GM10847 (cell line): ENCODE measurements around the gene TMEM200B.

Experiments
- POLR2A ChIP-seq: IDR thresholded peaks from 2 replicates; pipeline ENCODE4 v1.6.1; 2011; ENCODE audit not compliant: insufficient read length; ENCODE audit errors: extremely low read depth

The TMEM200B gene

DNA sequence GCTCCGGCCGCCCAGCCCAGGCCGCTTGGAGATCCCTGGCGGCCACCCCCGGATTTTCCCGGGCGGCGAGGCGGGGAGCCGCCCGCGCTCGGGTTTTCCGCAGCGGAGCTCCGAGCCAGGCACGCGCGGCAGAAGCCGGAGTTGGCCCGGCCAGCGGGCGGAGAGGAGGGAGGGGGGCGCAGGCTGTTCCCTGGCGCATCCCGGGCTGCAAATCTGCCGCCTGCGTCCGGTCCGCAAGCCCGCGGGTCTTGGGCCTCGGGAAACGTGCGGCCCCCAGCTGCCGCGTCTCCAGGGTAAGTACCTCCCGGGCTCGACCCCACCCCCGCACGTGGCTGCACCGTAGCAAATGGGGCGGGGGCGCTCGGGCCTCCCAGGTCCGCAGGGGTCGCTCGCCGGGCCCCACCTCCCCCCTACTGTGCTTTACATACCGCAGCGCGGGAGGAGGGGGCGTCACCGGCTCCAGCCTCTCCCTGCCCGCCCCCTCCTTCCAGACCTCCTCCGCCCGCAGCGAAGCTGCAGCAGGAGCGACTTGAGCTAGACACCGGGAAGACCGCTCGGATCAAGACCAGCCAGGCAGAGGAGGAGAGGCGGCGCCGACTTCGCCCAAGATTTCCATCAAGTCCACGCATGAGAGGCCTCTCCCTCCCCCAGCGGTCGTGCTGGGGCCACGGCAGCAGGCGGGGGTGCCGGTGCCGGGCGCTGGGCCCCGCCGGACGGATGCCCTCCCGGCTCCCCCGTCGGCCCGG lies 1.6 kb downstream of the TMEM200B start:
- TF ChIP-seq POLR2A, result no peak

- no peak for TF ChIP-seq POLR2A
Measured at GRCh38 chr1:29121516-29121935, 2.2 kb downstream of the TMEM200B start.

DNA sequence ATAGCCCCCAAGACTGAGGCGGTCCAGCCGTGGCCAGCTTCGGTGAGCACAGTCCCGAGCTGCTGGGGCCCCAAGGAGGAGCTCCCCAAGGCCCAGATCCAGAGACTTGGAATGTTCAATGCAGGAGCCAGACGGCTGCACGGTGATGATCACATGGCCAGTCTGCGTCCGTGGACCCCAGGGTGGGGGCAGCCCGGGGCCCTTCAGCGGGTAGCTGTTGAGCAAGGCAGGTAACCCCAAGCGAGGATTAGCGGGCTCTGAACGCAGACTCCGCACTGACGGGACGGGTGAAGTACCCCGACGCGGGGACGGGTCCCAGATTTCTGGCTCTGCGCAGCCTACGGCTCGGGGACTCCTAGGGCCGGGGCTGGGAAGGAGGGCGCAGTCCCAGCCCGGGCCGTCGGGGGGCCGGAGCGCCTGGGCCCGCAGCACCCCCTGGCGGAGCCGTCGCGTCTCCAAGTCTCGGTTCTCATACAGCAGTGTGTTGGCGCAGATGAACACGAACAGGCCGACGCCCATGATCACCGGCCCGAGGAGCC lies 2.7 kb downstream of the TMEM200B start:
- TF ChIP-seq POLR2A, result no peak

DNA sequence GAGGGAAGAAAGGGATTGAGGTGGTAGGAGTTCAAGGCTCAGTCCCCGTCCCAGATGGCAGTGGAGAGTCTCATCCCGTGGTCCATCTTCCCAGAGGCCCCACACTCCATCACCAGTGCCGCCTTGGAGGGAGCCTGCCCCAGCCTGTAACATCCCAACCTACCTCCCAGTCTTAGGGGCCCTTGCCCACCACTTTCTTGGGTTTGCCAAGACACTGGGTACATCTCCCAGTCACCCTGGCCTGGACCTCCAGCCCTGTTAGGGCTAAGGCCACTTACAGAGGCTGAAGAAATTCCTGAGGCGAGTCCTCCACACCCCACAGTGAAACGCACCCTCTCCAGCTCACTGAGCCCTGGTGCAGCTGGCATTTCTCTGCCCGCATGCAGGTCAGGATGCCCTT lies 3.3 kb downstream of the TMEM200B start:
- TF ChIP-seq POLR2A, result no peak

DNA sequence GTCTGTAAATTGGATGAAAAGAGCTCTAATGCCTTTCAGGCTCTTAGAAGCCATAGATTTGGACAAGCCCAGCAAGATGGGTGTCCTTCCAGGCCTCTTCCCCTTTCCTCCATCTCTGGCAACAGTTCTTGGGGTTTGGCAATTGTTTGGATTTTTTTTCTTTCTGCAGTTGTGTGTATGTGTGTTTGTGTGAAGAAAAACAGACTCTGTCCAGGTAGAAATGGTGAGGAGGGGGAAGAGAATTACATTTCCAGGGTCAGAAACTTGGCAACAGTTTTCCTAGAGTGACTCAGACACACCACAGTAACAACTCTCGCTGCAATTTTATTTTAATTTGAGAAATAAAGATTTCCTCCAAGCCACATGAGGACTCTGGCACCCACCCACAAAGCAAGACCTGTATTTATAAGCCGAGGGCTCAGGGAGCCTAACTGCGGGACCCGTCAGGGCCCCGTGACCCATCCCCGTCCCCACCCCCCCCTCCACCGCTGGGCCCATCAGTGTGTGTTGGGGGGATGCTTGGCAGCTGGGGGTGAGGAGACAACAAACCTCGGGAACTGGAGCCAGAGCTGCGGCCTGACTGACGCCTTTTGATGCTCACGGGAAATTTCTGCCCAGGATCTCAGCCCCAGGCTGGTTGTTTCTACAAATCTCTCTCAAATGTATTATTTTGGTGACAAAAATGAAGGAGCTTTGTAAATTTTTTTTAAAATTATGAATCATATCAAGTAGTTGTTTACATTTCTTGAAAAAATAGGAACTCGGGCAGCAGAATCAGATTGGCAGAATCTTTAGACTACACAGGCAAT lies 4.4 kb downstream of the TMEM200B start:
- TF ChIP-seq POLR2A, result no peak

DNA sequence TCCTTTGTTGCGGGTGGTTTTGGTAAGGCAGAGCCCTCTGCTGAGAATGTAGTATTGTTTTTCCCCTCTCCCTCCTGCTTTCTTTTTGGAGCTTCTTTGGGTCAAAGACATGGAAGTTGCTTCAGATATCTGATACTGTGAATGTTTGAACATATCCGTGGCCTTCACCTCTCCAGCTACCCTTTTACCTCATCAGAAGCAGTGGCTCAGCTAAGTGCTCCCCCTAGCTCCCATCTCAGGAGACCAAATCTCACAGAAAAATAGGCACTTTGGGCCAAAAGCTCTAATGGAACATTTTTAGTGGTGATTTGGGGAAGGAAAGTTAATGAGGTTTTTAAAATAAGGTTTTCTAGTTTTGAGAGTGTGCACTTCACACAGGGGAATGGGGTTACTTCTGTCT lies 6.3 kb downstream of the TMEM200B start:
- no peak for TF ChIP-seq POLR2A

DNA sequence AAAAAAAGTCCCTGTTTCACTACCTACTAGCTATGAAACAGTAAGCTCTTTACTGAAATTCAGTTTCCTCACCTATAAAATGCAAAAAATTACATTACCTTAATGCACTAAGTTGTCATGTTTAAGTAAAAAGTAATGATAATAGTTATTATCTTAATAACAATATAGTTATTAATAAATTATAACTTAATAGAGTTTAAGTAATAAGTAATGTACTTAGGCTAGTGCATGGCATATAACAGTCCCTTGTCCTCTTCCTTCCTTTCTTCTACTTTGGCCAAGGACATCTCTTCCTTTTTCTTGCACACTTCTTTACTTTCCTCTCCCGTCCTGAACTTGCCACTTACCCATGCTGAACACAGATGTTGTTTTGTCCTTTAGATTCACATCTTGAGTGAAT lies 9.0 kb downstream of the TMEM200B start:
- no peak for TF ChIP-seq POLR2A

- TF ChIP-seq POLR2A, result no peak
Measured at GRCh38 chr1:29113413-29114117, 10.1 kb downstream of the TMEM200B start.

DNA sequence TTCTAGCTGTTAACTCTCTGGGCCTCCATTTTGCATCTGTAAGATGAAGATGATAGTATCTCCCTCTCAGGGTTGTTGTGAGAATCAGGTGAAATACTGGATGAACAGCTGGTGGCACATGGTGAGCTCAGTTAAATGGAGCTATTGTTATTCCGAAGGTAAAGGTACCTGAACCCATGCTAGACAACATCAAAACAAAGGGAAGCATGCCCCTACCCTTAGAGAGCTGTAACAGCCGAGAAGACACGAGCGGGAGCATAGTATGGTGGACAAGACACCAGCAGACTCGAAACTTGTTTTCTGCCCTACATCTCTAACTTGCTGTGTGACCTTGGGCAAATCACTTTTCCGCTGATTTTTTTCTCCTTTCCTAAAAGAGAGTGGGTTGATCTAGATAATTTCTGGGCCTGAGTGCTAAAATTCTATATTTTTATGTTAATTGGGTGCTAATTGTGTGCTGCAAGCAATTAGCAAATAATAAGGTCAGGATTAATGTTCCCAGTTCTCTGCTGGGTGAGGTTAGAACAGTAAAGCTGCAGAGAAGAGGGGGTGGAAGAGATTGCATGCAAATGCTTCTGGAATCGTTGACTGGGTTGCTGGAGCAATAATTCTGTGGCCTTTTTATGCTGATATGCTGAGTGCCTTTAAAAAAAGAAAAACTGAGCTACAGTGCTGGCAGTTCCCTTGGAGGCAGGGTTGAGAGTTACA lies 10.8 kb downstream of the TMEM200B start:
- TF ChIP-seq POLR2A, result no peak

- no peak for TF ChIP-seq POLR2A
Measured at GRCh38 chr1:29105822-29106221, 17.9 kb downstream of the TMEM200B start.

GRCh38 chr1:29100487-29100886 lies 23.2 kb downstream of the TMEM200B start:
- TF ChIP-seq POLR2A, result no peak

- no peak for TF ChIP-seq POLR2A
Measured at GRCh38 chr1:29099286-29099685, 24.4 kb downstream of the TMEM200B start.

DNA sequence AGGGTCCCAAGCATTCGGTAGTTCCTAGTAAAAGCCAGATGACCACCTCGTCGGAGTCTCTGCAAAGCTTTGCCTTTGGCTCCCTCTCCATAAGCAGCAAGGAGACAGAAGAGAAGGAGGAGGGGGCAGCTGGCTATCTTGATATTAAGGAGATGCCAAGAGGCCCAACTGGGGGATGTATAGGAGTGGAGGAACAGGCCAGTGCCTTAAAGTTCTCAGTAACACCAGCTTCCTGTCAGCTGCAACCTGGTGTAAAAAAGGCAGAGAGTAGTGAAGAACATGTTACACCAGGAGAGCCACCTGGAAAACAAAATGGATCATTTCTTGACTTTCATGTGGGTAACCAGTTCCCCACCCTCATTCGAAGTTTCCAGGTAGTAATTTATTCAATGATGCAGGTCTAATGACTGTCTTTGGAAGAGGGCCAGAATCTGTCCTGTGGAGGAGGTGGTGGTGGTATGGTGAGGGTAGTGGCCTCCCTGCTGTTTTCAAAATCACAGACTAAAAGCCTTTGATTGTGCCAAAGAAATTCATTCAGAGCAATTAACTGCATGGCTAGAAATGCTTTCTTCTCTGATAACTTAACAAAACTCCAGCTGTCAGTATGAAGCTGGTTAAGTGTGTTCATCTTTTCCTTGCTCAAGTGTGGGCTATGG lies 27.3 kb downstream of the TMEM200B start:
- no peak for TF ChIP-seq POLR2A

DNA sequence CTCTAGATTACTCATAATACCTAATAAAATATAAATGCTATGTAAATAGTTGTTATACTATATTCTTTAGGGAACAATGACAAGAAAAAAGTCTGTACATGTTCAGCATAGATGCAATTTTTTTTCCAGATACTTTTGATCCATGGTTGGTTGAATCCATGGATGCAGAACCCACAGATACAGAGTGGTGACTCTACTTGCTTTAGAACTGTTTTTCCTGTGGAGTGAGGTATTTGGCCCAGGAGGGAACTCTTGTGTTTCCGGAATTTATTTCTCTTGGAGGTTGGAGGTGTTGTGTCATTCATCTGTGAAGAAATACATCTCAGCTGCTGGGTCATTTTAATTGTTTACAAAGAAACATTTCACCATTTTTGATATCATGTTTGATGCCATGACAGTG lies 28.7 kb downstream of the TMEM200B start:
- no peak for TF ChIP-seq POLR2A
